H9 (cell line): ENCODE data around the gene SCGN. TPM values are rescaled to one million over a fixed set of nuclear protein-coding genes. Genes with fewer than 3 reads are reported as not detected.

Experiments used
- DNase-seq: peaks from one replicate; pipeline ENCODE4 v3.0.0-alpha.2; 2017
- H2AFZ ChIP-seq: one replicate; pipeline ENCODE4 v1.6.1; 2013; ENCODE audit warnings: mild to moderate bottlenecking, low read length, control low read depth, moderate library complexity
- H2AK5ac ChIP-seq: 2 replicates; pipeline ENCODE4 v1.6.1; 2013; ENCODE audit warnings: low read length, control low read depth, mixed read lengths; ENCODE audit not compliant: insufficient read length
- H2BK120ac ChIP-seq: one replicate; pipeline ENCODE4 v1.6.1; 2013; ENCODE audit warnings: low read depth, mild to moderate bottlenecking, low read length, control low read depth, inconsistent platforms; ENCODE audit not compliant: poor library complexity, severe bottlenecking
- H2BK12ac ChIP-seq: 2 replicates; pipeline ENCODE4 v1.6.1; 2013; ENCODE audit warnings: low read length, control low read depth, mixed read lengths, low read depth; ENCODE audit not compliant: insufficient read length
- H2BK15ac ChIP-seq: 2 replicates; pipeline ENCODE4 v1.6.1; 2013; ENCODE audit warnings: low read depth, low read length, control low read depth
- H2BK20ac ChIP-seq: one replicate; pipeline ENCODE4 v1.6.1; 2013; ENCODE audit warnings: low read depth, mild to moderate bottlenecking, low read length, control low read depth, inconsistent platforms; ENCODE audit not compliant: poor library complexity, severe bottlenecking
- H2BK5ac ChIP-seq: 2 replicates; pipeline ENCODE4 v1.6.1; 2013; ENCODE audit warnings: low read length, control low read depth, mixed read lengths; ENCODE audit not compliant: insufficient read length
- H3K14ac ChIP-seq: 2 replicates; pipeline ENCODE4 v1.6.1; 2013; ENCODE audit warnings: low read length, control low read depth; ENCODE audit not compliant: insufficient read depth
- H3K18ac ChIP-seq: 2 replicates; pipeline ENCODE4 v1.6.1; 2013; ENCODE audit warnings: low read depth, mild to moderate bottlenecking, mixed read lengths, low read length, control low read depth; ENCODE audit not compliant: insufficient read length
- H3K23ac ChIP-seq: 2 replicates; pipeline ENCODE4 v1.6.1; 2013; ENCODE audit warnings: low read length, control low read depth, mixed read lengths, low read depth; ENCODE audit not compliant: insufficient read length
- H3K23me2 ChIP-seq: 2 replicates; pipeline ENCODE4 v1.6.1; 2013; ENCODE audit warnings: low read depth, mild to moderate bottlenecking, mixed read lengths, low read length, control low read depth; ENCODE audit not compliant: insufficient read length, poor library complexity, severe bottlenecking
- H3K27ac ChIP-seq: 2 replicates; pipeline ENCODE4 v1.5.1; 2013; ENCODE audit warnings: low read length, control low read depth, mixed read lengths, low read depth; ENCODE audit not compliant: insufficient read length
- H3K27me3 ChIP-seq: 2 replicates; pipeline ENCODE4 v1.6.1; 2013; ENCODE audit warnings: low read length, control low read depth, inconsistent platforms; ENCODE audit not compliant: insufficient read depth
- H3K4ac ChIP-seq: 2 replicates; pipeline ENCODE4 v1.6.1; 2013; ENCODE audit warnings: low read depth, mild to moderate bottlenecking, control low read depth, inconsistent platforms, low read length, moderate library complexity
- H3K4me1 ChIP-seq: 2 replicates; pipeline ENCODE4 v1.6.1; 2013; ENCODE audit warnings: low read length, control low read depth, inconsistent platforms; ENCODE audit not compliant: insufficient read depth
- H3K4me2 ChIP-seq: 2 replicates; pipeline ENCODE4 v1.6.1; 2013; ENCODE audit warnings: low read length, control low read depth, mixed read lengths; ENCODE audit not compliant: insufficient read length, insufficient read depth
- H3K56ac ChIP-seq: 2 replicates; pipeline ENCODE4 v1.6.1; 2013; ENCODE audit warnings: low read depth, mild to moderate bottlenecking, mixed read lengths, low read length, control low read depth; ENCODE audit not compliant: insufficient read length
- H3K79me1 ChIP-seq: 2 replicates; pipeline ENCODE4 v1.6.1; 2013; ENCODE audit warnings: low read depth, mild to moderate bottlenecking, moderate library complexity, low read length, control low read depth, inconsistent platforms; ENCODE audit not compliant: insufficient read depth, poor library complexity, severe bottlenecking
- H3K79me2 ChIP-seq: 2 replicates; pipeline ENCODE4 v1.6.1; 2013; ENCODE audit warnings: low read length, control low read depth, inconsistent platforms; ENCODE audit not compliant: insufficient read depth
- H3K9ac ChIP-seq: 2 replicates; pipeline ENCODE4 v1.6.1; 2013; ENCODE audit warnings: low read length, control low read depth, mixed read lengths; ENCODE audit not compliant: insufficient read length; ENCODE audit errors: extremely low read depth
- H3K9me3 ChIP-seq: one replicate; pipeline ENCODE4 v1.6.1; 2013; ENCODE audit warnings: low read depth, low read length, inconsistent platforms; ENCODE audit not compliant: control insufficient read depth
- H3T11ph ChIP-seq: one replicate; pipeline ENCODE4 v1.6.1; 2013; ENCODE audit warnings: mild to moderate bottlenecking, low read length, control low read depth, inconsistent platforms
- H4K20me1 ChIP-seq: one replicate; pipeline ENCODE4 v1.6.1; 2013; ENCODE audit not compliant: control insufficient read depth, insufficient read length, insufficient read depth
- H4K5ac ChIP-seq: 2 replicates; pipeline ENCODE4 v1.6.1; 2013; ENCODE audit warnings: low read depth, mild to moderate bottlenecking, mixed read lengths, low read length, control low read depth; ENCODE audit not compliant: insufficient read length
- H4K8ac ChIP-seq: replicated peaks from 2 replicates; pipeline ENCODE4 v1.6.1; 2013; ENCODE audit warnings: low read length, control low read depth, mixed read lengths, low read depth; ENCODE audit not compliant: insufficient read length
- H4K91ac ChIP-seq: 2 replicates; pipeline ENCODE4 v1.6.1; 2013; ENCODE audit warnings: low read depth, mild to moderate bottlenecking, moderate library complexity, mixed read lengths, low read length, control low read depth; ENCODE audit not compliant: insufficient read length
- H3K27ac Mint-ChIP-seq, 3 experiments: 2 replicates in 2 of 3; 3 replicates in 1 of 3; pipeline ENCODE4 v1.8.0; 2020 to 2021; ENCODE audit warnings: mixed read lengths in 3 of 3, mild to moderate bottlenecking in 1 of 3, moderate library complexity in 1 of 3
- H3K27me3 Mint-ChIP-seq: 2 replicates; pipeline ENCODE4 v1.8.0; 2021; ENCODE audit warnings: low read depth, mild to moderate bottlenecking, moderate library complexity, mixed read lengths
- H3K36me3 Mint-ChIP-seq, 3 experiments: 2 replicates in 2 of 3; 3 replicates in 1 of 3; pipeline ENCODE4 v1.8.0; 2020 to 2021; ENCODE audit warnings: low read depth in 3 of 3, mixed read lengths in 3 of 3; ENCODE audit not compliant: insufficient read depth in 1 of 3
- H3K4me1 Mint-ChIP-seq, 2 experiments: 2 replicates each; pipeline ENCODE4 v1.8.0; 2020; ENCODE audit warnings: mixed read lengths in 2 of 2
- H3K4me3 Mint-ChIP-seq, 2 experiments: 2 replicates in 1 of 2; 3 replicates in 1 of 2; pipeline ENCODE4 v1.8.0; 2020 to 2021; ENCODE audit warnings: mild to moderate bottlenecking in 2 of 2, mixed read lengths in 2 of 2, moderate library complexity in 1 of 2
- H3K9me3 Mint-ChIP-seq, 2 experiments: 2 replicates in 1 of 2; 3 replicates in 1 of 2; pipeline ENCODE4 v1.8.0; 2020; ENCODE audit warnings: mild to moderate bottlenecking in 2 of 2, mixed read lengths in 2 of 2, moderate library complexity in 1 of 2
- CTCF ChIP-seq: fragments of 200-600 bp; sonication (generic); conservative IDR thresholded peaks from 3 replicates; pipeline ENCODE4 v1.8.0; 2021; ENCODE audit warnings: antibody characterized with exemption, mild to moderate bottlenecking
- WGBS: extraction: QIAGEN DNeasy Blood & Tissue Kit; methylation state at CpG from one replicate; pipeline ENCODE4 v1.1.7; 2013; ENCODE audit warnings: missing lambda C conversion rate, low lambda C conversion rate, mixed read lengths; ENCODE audit not compliant: insufficient read length; ENCODE audit errors: extremely low coverage; 5-methylcytosine and 5-hydroxymethylcytosine counted together
- total RNA-seq: library from RNA; stranded (reverse); gene quantifications from 2 replicates; pipeline ENCODE4 v1.2.1, GENCODE V29; 2021

The SCGN gene
- total RNA-seq, 1 experiment from 2014 or later, result not detected

GRCh38 chr6:25675167-25675566, 23.2 kb downstream of the SCGN start:
- TF ChIP-seq CTCF, result no peak
- no peak overlapping the region for H3K14ac ChIP-seq
- H2BK12ac ChIP-seq, result no peak overlapping the region

More at GRCh38 chr6:25675167-25675566, 23.2 kb downstream of the SCGN start:
- no peaks in the 10 kb centered on the region for H3K79me2 ChIP-seq
- H2BK120ac ChIP-seq, result no peak overlapping the region
- WGBS, result no CpG with 5 or more reads among the region's 5 CpGs
- H2AK5ac ChIP-seq, result no peak overlapping the region
- Mint-ChIP-seq H3K4me1 (peaks cover 0 to 2% of the 10 kb centered on the region in 2 experiments; a peak in 1 of 4 replicates), H3K27ac (no peak overlapping the region), H3K36me3 (no peaks in the 10 kb centered on the region), H3K9me3 (no peaks in the 10 kb centered on the region), H3K27me3 (peaks cover 2% of the 10 kb centered on the region; the same call in 1 of the 2 replicates), H3K4me3 (no peak overlapping the region)
- H3T11ph ChIP-seq, result no peak overlapping the region
- H3K9me3 ChIP-seq, result no peaks in the 10 kb centered on the region
- no peak overlapping the region for H2AFZ ChIP-seq
- no peak overlapping the region for H3K4me2 ChIP-seq
- H3K4me1 ChIP-seq, result no peaks in the 10 kb centered on the region
- H4K8ac ChIP-seq, result no peak overlapping the region
- no peak overlapping the region for H2BK5ac ChIP-seq
- H3K27ac ChIP-seq, result no peak overlapping the region
- H3K56ac ChIP-seq, result no peak overlapping the region
- H3K23ac ChIP-seq, result no peak overlapping the region
- DNase-seq, result no peak
- no peaks in the 10 kb centered on the region for H3K79me1 ChIP-seq
- no peak overlapping the region for H4K5ac ChIP-seq
- H2BK15ac ChIP-seq, result no peak overlapping the region
- no peaks in the 10 kb centered on the region for H3K23me2 ChIP-seq
- no peak overlapping the region for H4K91ac ChIP-seq
- no peak overlapping the region for H3K18ac ChIP-seq
- H4K20me1 ChIP-seq, result no peaks in the 10 kb centered on the region
- no peaks in the 10 kb centered on the region for H3K27me3 ChIP-seq
- no peak overlapping the region for H3K9ac ChIP-seq
- no peak overlapping the region for H3K4ac ChIP-seq
- no peak overlapping the region for H2BK20ac ChIP-seq
